ENCODE measurements around the gene C11orf68.

Gene C11orf68

DNA sequence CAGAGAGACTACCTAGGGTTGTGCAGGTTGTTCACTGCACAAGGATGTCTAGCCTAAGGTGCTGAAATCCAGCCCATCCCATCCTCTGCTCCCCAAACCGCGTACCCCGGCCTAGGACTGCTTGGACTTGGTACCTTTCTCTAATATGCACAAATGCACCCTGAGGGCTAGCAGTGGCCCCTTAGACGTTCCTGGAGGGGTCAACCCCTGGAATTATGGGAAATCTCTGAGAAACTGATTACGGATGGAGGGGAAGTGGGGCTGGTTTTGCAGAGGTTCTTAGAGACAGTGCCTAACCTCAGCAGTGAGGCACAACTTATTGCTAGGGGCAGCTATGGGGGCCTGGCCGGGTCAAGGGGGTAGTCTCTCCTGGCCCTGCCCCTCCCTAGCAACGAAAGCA, 2.5 kb downstream of the C11orf68 start:
- Histone ChIP-seq H3K27ac (ENCODE audit: poor library complexity, severe bottlenecking) (peak overlapping the region; percentile 98), H3K27me3 (ENCODE audit: insufficient read depth, poor library complexity, severe bottlenecking) (no peaks in the 10 kb centered on the region), H3K9me3 (ENCODE audit: severe bottlenecking) (no peaks in the 10 kb centered on the region), H3K4me3 (ENCODE audit: severe bottlenecking) (peak overlapping the region; percentile 18), H3K4me1 (ENCODE audit: insufficient read depth, poor library complexity, severe bottlenecking) (peaks cover 72% of the 10 kb centered on the region), H3K36me3 (ENCODE audit: low read depth) (peaks cover 29% of the 10 kb centered on the region; the same call in 1 of the 2 replicates)
- TF ChIP-seq, protein P1, sequence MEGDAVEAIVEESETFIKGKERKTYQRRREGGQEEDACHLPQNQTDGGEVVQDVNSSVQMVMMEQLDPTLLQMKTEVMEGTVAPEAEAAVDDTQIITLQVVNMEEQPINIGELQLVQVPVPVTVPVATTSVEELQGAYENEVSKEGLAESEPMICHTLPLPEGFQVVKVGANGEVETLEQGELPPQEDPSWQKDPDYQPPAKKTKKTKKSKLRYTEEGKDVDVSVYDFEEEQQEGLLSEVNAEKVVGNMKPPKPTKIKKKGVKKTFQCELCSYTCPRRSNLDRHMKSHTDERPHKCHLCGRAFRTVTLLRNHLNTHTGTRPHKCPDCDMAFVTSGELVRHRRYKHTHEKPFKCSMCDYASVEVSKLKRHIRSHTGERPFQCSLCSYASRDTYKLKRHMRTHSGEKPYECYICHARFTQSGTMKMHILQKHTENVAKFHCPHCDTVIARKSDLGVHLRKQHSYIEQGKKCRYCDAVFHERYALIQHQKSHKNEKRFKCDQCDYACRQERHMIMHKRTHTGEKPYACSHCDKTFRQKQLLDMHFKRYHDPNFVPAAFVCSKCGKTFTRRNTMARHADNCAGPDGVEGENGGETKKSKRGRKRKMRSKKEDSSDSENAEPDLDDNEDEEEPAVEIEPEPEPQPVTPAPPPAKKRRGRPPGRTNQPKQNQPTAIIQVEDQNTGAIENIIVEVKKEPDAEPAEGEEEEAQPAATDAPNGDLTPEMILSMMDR (IDR thresholded peaks at IDR 0.05; ENCODE audit: poor library complexity, severe bottlenecking): no peak
- ATAC-seq (ENCODE audit: low read depth): no peak
- no peak for DNase-seq (ENCODE audit: low spot score)

GRCh38 chr11:65915821-65916251, 3.0 kb downstream of the C11orf68 start:
- DNase-seq (ENCODE audit: low spot score) (peak; percentile 95), ATAC-seq (ENCODE audit: low read depth) (peak; percentile 71)
- H3K9me3 ChIP-seq (ENCODE audit: severe bottlenecking): no peaks in the 10 kb centered on the region
- peaks cover 23% of the 10 kb centered on the region; the same call in 1 of the 2 replicates for H3K36me3 ChIP-seq (ENCODE audit: low read depth)
- no peaks in the 10 kb centered on the region for H3K27me3 ChIP-seq (ENCODE audit: insufficient read depth, poor library complexity, severe bottlenecking)
- H3K4me1 ChIP-seq (ENCODE audit: insufficient read depth, poor library complexity, severe bottlenecking): peaks cover 74% of the 10 kb centered on the region
- H3K4me3 ChIP-seq (ENCODE audit: severe bottlenecking): peak overlapping the region; percentile 18
- H3K27ac ChIP-seq (ENCODE audit: poor library complexity, severe bottlenecking): peak overlapping the region; percentile 98
- TF ChIP-seq, protein P1 (IDR thresholded peaks at IDR 0.05; ENCODE audit: poor library complexity, severe bottlenecking): no peak

- no peak overlapping the region for H3K4me3 ChIP-seq (ENCODE audit: severe bottlenecking)
- ATAC-seq (ENCODE audit: low read depth): peak; percentile 0; the same call in 1 of the 3 replicates
- peak overlapping the region; percentile 98 for H3K27ac ChIP-seq (ENCODE audit: poor library complexity, severe bottlenecking)
- no peaks in the 10 kb centered on the region for H3K27me3 ChIP-seq (ENCODE audit: insufficient read depth, poor library complexity, severe bottlenecking)
- TF ChIP-seq, protein P1 (IDR thresholded peaks at IDR 0.05; ENCODE audit: poor library complexity, severe bottlenecking): no peak
- no peak for DNase-seq (ENCODE audit: low spot score)
- peaks cover 19% of the 10 kb centered on the region; the same call in 1 of the 2 replicates for H3K36me3 ChIP-seq (ENCODE audit: low read depth)
- no peaks in the 10 kb centered on the region for H3K9me3 ChIP-seq (ENCODE audit: severe bottlenecking)
- peaks cover 68% of the 10 kb centered on the region for H3K4me1 ChIP-seq (ENCODE audit: insufficient read depth, poor library complexity, severe bottlenecking)
Observed at GRCh38 chr11:65915101-65915820, 3.6 kb downstream of the C11orf68 start.

DNA sequence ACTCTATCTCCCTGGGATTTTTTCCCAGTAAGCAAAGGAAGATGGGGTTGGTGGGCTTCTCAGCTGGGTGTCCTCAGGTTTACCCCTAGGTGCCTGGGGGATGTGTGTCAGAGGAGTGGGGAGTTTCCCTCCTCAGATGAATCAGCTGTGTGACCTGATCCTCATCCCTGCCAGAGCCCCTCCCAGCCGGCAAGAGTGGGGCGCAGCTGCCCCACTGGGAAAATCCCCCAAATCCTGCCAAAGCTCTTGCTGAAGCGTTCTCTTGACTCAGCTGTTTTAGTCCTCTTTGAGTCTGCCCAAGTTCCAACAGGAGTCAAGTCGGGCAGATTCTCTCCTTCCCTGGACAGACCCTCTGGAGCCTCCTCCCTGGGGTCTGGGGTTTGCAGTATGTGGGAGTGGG, 6.0 kb downstream of the C11orf68 start:
- Histone ChIP-seq H3K4me1 (ENCODE audit: insufficient read depth, poor library complexity, severe bottlenecking) (peaks cover 63% of the 10 kb centered on the region), H3K36me3 (ENCODE audit: low read depth) (peaks cover 13% of the 10 kb centered on the region; the same call in 1 of the 2 replicates), H3K27ac (ENCODE audit: poor library complexity, severe bottlenecking) (peak overlapping the region; percentile 98), H3K4me3 (ENCODE audit: severe bottlenecking) (no peak overlapping the region), H3K9me3 (ENCODE audit: severe bottlenecking) (no peaks in the 10 kb centered on the region), H3K27me3 (ENCODE audit: insufficient read depth, poor library complexity, severe bottlenecking) (no peaks in the 10 kb centered on the region)
- DNase-seq (ENCODE audit: low spot score): peak; percentile 85
- ATAC-seq (ENCODE audit: low read depth): peak; percentile 2; the same call in 1 of the 3 replicates
- TF ChIP-seq, protein P1 (IDR thresholded peaks at IDR 0.05; ENCODE audit: poor library complexity, severe bottlenecking): no peak
